NCI-H1105 treated with DMSO at 0.1 percent for 48 hours (cell line): ENCODE results near the gene HS6ST1.

ENCODE experiments used
- DNase-seq: peaks from one replicate; lab custom pipeline; 2025; lab: John Stamatoyannopoulos, UW

The HS6ST1 gene

GRCh38 chr2:128310094-128310716 lies 8.5 kb downstream of the HS6ST1 start:
- DNase-seq = no peak

- DNase-seq = peak; percentile 87
Measured at GRCh38 chr2:128309280-128310093, 9.2 kb downstream of the HS6ST1 start.

- no peak for DNase-seq
Measured at GRCh38 chr2:128308889-128309279, 9.8 kb downstream of the HS6ST1 start.

- no peak for DNase-seq
Measured at GRCh38 chr2:128308284-128308731, 10.4 kb downstream of the HS6ST1 start.

GRCh38 chr2:128307595-128307994 lies 11.1 kb downstream of the HS6ST1 start:
- DNase-seq = no peak

DNA sequence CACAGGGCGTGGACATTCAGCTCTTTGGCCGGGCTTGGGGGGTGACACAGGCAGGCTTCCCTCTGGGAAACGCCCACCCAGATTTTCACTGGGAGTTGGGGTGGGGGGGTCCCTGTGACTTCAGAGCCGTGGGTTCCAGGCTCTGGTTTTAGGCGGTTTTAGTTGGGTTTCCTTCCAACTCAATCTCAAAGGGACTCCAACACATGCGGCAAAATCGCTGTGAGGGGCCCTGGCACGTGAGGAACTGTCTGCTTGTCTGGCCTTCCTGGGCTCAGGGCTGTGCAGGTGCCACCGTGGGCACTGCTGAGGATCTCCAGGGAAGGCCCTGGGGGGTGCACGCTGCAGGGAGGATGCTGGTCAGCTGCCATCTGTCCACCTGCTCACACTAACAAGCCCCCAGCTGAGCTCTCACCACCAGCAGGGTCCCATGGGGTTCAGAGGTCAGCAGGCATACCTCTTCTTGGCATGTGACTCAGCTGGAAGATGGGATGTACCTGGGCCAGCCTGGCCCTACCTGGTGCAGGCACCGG lies 11.7 kb downstream of the HS6ST1 start:
- no peak for DNase-seq

DNA sequence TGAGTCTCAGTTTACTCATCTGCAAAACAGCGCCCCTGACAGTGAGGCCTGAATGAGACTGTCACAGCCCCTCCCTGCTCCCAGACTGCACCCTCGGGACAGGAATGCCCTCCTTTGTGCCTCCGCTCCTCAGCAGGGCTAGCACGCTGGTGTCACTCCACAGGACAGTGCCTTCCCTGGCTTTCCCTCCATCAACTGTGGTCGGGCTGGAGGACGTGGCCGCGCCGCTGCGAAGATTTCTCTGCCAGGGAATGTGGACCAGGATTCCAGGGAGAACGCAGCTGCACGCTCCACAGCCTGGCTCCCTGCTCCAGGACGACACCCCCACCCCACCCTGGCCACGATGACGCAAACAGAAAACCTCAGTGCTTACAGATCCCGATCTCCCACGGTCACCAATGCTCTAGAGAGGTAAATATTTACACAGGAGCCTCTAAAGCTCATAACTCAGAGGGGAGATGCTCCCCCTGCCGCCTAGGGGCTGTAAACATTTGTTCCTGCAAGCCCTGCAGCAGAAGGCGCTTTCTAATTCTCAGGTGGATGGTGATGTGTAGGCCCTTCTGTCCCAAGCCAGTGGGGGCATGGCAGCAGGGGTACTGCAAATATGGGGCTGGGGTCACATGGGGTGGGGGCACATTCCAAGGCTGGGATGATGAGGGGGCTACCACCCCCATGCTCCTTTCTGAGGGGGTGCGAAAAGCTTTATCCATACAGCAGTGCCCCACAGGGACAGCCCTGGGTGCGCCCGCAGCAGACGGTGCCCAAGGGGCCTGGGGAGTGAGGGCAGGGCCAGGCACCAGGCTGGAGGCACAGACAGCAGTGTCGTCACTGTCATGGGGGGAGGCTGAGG lies 12.4 kb downstream of the HS6ST1 start:
- DNase-seq = peak; percentile 78

DNA sequence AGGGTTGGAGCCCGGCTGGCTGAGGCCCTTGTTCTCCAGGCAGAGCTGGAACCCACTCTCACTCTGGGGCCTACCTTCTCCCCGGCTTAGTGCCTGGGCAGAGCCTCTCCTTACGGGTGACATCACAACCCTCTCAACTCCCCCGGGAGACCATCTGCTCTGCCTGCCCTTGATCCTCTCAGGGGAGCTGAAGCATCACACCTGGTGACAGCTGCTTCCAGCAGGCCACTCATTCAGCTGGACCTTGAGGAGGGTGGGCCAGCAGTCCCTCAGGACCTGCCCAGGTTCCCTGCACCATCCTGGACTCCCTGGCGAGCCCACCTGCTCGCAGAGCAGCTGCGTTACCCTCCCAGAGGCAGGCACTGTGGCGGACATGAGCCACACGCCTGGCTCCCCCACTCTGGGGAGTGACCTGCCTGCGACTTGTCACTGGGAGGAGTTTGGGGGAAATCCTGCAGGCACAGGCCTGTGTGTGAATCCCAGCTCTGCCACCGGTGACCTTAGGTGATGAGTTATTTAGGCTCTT lies 13.1 kb downstream of the HS6ST1 start:
- peak; percentile 94 for DNase-seq

DNA sequence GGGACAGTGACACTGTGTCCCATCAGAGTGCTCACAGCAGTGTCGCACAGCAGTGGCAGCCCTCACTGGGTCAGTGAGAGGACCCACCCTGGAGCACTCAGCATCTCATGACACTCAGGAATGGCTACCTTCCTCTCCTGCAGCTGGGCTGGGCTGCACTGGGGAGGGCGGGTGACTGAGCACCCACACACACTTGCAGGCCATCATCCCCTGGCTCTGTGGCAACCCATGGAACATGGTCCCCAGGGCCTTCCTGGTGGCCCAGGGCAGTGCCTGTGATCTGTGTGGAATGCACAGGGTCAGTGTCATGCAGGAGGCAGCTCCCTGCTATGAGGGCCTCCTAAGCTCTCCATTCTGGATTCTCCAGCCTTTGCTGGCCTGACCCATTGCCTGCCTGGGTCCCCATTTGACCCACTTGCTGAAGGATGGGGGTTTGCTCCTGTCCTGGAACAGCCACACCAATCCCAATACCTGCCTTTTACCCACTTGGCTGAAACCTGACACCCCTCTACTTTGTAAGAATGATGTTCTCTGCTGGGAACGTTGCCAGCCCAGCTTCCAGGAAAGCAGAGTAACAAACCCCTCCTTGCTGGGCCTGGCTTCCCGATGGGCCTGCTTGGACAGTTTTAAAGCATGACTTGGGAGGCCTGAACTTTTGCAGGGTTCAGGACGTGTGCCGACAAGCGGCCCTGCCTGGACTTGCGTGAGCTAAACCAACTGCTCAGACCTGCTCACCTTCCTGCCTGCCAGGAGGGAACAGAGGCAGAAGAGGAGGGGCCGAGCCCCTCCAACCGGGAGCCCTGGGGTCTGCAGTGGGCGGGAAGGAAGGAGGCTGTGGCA lies 13.7 kb downstream of the HS6ST1 start:
- DNase-seq = peak; percentile 95

- no peak for DNase-seq
Measured at GRCh38 chr2:128304330-128304714, 14.3 kb downstream of the HS6ST1 start.

GRCh38 chr2:128303911-128304310 lies 14.8 kb downstream of the HS6ST1 start:
- no peak for DNase-seq

- no peak for DNase-seq
Measured at GRCh38 chr2:128303095-128303791, 15.4 kb downstream of the HS6ST1 start.

DNA sequence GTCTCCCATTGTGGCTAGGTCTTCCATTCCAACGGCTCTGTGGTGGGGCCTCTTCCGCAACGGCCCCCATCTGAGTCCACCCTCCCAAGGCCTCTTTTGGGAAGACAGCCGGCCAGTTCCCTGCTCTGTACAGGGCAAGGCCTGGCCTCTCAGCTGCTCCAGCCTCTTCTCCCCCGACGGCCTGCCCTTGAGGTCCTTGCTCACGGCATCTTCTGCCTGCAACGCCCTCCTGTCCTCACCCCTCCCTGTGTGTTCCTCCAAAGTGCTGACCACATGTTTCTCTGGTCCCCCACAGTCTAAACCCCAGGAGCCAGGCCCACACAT lies 16.0 kb downstream of the HS6ST1 start:
- DNase-seq = no peak

DNA sequence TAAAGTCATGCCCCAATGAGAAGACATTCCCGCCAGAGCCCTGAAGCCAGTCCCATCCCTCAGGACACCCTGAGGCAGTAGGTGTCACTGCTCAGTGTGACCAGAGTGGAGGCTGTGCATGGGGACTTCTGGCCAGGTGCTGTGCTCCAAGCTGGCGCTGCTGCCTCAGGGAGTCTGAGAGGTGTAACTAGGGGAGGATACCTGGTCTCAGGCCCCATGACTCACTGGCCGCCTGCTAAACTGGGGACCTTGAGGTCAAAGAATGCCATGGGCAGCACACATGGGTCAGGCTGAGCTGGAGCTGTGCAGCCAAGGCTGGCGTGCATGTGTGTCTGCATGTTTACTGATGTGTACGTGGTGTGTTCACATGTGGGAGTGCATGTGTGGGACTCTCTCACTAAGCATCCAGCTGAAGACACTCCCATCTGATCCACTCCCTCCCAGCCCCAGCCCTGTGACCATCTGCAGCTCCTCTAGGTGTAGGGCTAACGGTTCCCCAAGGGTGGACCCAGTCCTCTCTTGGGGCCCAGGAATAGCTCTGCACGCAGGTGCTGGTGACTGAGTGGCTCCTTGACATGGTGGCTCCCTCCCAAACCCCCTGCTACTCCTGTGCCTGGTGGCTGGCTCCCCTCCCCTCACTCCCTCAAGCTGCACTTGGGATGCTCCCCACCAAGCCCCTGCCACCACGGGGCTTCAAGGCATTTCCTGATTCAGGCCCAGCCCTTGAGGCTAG lies 16.5 kb downstream of the HS6ST1 start:
- no peak for DNase-seq

DNA sequence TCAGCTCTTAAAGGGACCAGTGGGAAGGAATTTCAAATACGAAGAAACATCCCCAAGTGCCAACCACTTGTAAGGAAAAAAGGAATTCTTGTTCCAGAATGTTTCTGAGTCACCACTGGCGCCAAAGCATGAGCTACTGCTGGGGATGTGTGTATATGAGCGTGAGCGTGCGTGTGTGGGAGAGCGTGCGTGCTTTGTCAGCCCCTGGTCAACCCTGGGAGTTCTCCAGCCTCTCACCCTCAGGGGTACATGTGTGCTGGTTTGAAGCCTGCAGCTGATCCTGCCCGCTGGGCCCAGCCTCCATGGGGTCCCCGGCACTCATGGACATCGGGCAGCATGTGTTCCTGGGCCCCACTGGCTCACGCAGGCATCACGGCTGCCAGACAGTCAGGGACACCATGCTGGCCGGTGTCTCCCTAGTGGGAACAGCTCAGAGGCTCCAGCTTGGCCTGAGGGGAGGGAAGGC lies 17.1 kb downstream of the HS6ST1 start:
- DNase-seq = no peak

DNA sequence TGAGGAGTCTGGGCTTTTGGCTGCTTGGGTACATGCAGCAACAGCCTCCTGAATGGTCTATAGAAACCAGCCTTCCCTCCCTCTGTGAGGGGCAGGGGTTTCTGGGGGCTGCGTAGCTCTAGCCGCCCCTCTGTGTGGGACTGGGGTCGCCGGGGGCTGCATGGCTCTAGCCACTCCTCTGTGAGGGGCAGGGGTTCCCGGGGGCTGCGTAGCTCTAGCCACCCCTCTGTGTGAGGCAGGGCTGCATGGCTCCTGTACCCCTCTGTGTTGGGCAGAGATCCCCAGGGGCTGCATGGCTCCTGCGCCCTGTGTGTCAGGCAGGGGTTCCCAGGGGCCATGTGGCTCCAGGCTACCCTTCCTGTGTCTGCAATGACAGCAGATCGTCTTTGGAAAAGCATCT lies 17.6 kb downstream of the HS6ST1 start:
- no peak for DNase-seq

- no peak for DNase-seq
Measured at GRCh38 chr2:128300151-128301020, 18.3 kb downstream of the HS6ST1 start.

GRCh38 chr2:128299628-128300027 lies 19.0 kb downstream of the HS6ST1 start:
- DNase-seq = no peak
